Neural cell (in vitro differentiated cells): ENCODE data around the gene PRSS58. TPM values are rescaled to one million over a fixed set of nuclear protein-coding genes. Genes with fewer than 3 reads are reported as not detected.

Experiments
- H2AFZ ChIP-seq: fragments of 200-600, 300-800 bp; sonication (generic), shearing (Covaris generic); 2 replicates; pipeline ENCODE4 v1.6.0; 2014; ENCODE audit warnings: low read depth, mild to moderate bottlenecking, antibody characterized with exemption, low read length, moderate library complexity
- H3F3A ChIP-seq: fragments of 200-600 bp; shearing (Covaris generic); 2 replicates; pipeline ENCODE4 v1.6.1; 2016; ENCODE audit warnings: mild to moderate bottlenecking, moderate library complexity, mixed read lengths, antibody characterized with exemption, low read length; ENCODE audit not compliant: insufficient read depth, poor library complexity, severe bottlenecking
- H3K27ac ChIP-seq: fragments of 200-600, 300-800 bp; sonication (generic), shearing (Covaris generic); 2 replicates; pipeline ENCODE4 v1.5.1; 2014; ENCODE audit warnings: mild to moderate bottlenecking, low read length, moderate library complexity
- H3K27me3 ChIP-seq: fragments of 300-800, 200-600 bp; sonication (generic), shearing (Covaris generic); 2 replicates; pipeline ENCODE4 v1.6.0; 2014; ENCODE audit warnings: mild to moderate bottlenecking, low read depth, low read length, moderate library complexity; ENCODE audit not compliant: insufficient read depth
- H3K36me3 ChIP-seq: fragments of 300-800, 200-600 bp; sonication (generic), shearing (Covaris generic); 2 replicates; pipeline ENCODE4 v1.5.1; 2014; ENCODE audit warnings: mild to moderate bottlenecking, antibody characterized with exemption, low read length, moderate library complexity; ENCODE audit not compliant: insufficient read depth
- H3K4me2 ChIP-seq: fragments of 300-800, 200-600 bp; sonication (generic), shearing (Covaris generic); 2 replicates; pipeline ENCODE4 v1.6.0; 2014; ENCODE audit warnings: mild to moderate bottlenecking, low read length
- H3K4me3 ChIP-seq: fragments of 300-800, 200-600 bp; sonication (generic), shearing (Covaris generic); 2 replicates; pipeline ENCODE4 v1.5.1; 2014; ENCODE audit warnings: mild to moderate bottlenecking, low read length, moderate library complexity
- H3K79me2 ChIP-seq: fragments of 200-600 bp; shearing (Covaris generic); replicated peaks from 2 replicates; pipeline ENCODE4 v1.6.0; 2014; ENCODE audit warnings: mild to moderate bottlenecking, low read length, moderate library complexity; ENCODE audit not compliant: insufficient read depth
- H3K9ac ChIP-seq: fragments of 300-800, 200-600 bp; sonication (generic), shearing (Covaris generic); 2 replicates; pipeline ENCODE4 v1.6.1; 2016; ENCODE audit warnings: mild to moderate bottlenecking, low read length, mixed read lengths
- H3K9me2 ChIP-seq: fragments of 200-600 bp; shearing (Covaris generic); 2 replicates; pipeline ENCODE4 v1.6.1; 2016; ENCODE audit warnings: mild to moderate bottlenecking, low read length, mixed read lengths; ENCODE audit not compliant: insufficient read depth
- H3K9me3 ChIP-seq: fragments of 200-600, 300-800 bp; sonication (generic), shearing (Covaris generic); 2 replicates; pipeline ENCODE4 v1.6.1; 2016; ENCODE audit warnings: mild to moderate bottlenecking, mixed run types, low read length, moderate library complexity, mixed read lengths
- H4K20me1 ChIP-seq: fragments of 200-600 bp; shearing (Covaris generic); 2 replicates; pipeline ENCODE4 v1.6.1; 2016; ENCODE audit warnings: mild to moderate bottlenecking, mixed run types; ENCODE audit not compliant: insufficient read depth
- CTCF ChIP-seq: fragments of 450-650 bp; IDR thresholded peaks from 2 replicates; pipeline ENCODE4 v1.5.1; 2014; ENCODE audit warnings: antibody characterized with exemption, mild to moderate bottlenecking, moderate library complexity; ENCODE audit not compliant: poor library complexity, severe bottlenecking
- EP300 ChIP-seq: fragments of 450-650 bp; conservative IDR thresholded peaks from 2 replicates; pipeline ENCODE4 v1.6.1; 2014; ENCODE audit warnings: antibody characterized with exemption, mild to moderate bottlenecking, moderate library complexity; ENCODE audit not compliant: poor library complexity, severe bottlenecking
- EZH2 ChIP-seq: fragments of 200-600, 300-800 bp; shearing (Covaris generic), sonication (generic); IDR thresholded peaks from 2 replicates; pipeline ENCODE4 v1.6.1; 2014; ENCODE audit warnings: antibody characterized with exemption, low read length, borderline replicate concordance, mild to moderate bottlenecking; ENCODE audit not compliant: insufficient read depth, poor library complexity, severe bottlenecking
- MXI1 ChIP-seq: fragments of 450-650 bp; conservative IDR thresholded peaks from 2 replicates; pipeline ENCODE4 v1.6.1; 2014; ENCODE audit warnings: antibody characterized with exemption, mild to moderate bottlenecking; ENCODE audit not compliant: poor library complexity, severe bottlenecking
- POLR2AphosphoS5 ChIP-seq: IDR thresholded peaks from 2 replicates; pipeline ENCODE4 v1.6.1; 2012
- RAD21 ChIP-seq: fragments of 450-650 bp; conservative IDR thresholded peaks from 2 replicates; pipeline ENCODE4 v1.6.1; 2014; ENCODE audit warnings: antibody characterized with exemption, mild to moderate bottlenecking, moderate library complexity
- REST ChIP-seq: IDR thresholded peaks from 2 replicates; pipeline ENCODE4 v1.6.1; 2012; ENCODE audit warnings: borderline replicate concordance
- SMC3 ChIP-seq: fragments of 450-650 bp; conservative IDR thresholded peaks from 2 replicates; pipeline ENCODE4 v1.6.1; 2014; ENCODE audit warnings: antibody characterized with exemption, mild to moderate bottlenecking, moderate library complexity; ENCODE audit not compliant: poor library complexity
- TAF1 ChIP-seq: IDR thresholded peaks from 2 replicates; pipeline ENCODE4 v1.6.1; 2012; ENCODE audit warnings: low read depth
- polyA plus RNA-seq: library from polyadenylated mRNA; depleted of rRNA; stranded (reverse); fragments of >200 nt; gene quantifications from 2 replicates; pipeline ENCODE4 v1.2.3, GENCODE V29; 2014
- small RNA-seq, 3 experiments: library from RNA; depleted of rRNA; stranded (forward); fragments of <200 nt; gene quantifications; one replicate each; pipeline ENCODE3, GENCODE V24; 2012

PRSS58 gene
- polyA plus RNA-seq, 1 donor from 2014 or later, result not detected

- Histone ChIP-seq H3K9me2 (no peaks in the 10 kb centered on the region), H3F3A (no peaks in the 10 kb centered on the region), H3K27ac (no peak overlapping the region)
Observed at GRCh38 chr7:142231716-142232115, 26.1 kb downstream of the PRSS58 start.

GRCh38 chr7:142228537-142229104, 29.2 kb downstream of the PRSS58 start:
- H3K79me2 ChIP-seq, result no peaks in the 10 kb centered on the region
- H3K27me3 ChIP-seq, result no peaks in the 10 kb centered on the region
- no peaks in the 10 kb centered on the region for H3F3A ChIP-seq
- H3K9me2 ChIP-seq, result no peaks in the 10 kb centered on the region
- TF ChIP-seq MXI1 (no peak), SMC3 (no peak), REST (no peak), RAD21 (no peak), POLR2AphosphoS5 (no peak), CTCF (no peak), TAF1 (no peak), EZH2 (no peak), EP300 (no peak)
- H3K9ac ChIP-seq, result no peak overlapping the region
- no peak overlapping the region for H3K27ac ChIP-seq
- no peaks in the 10 kb centered on the region for H4K20me1 ChIP-seq
- H3K4me3 ChIP-seq, result no peak overlapping the region
- no peaks in the 10 kb centered on the region for H3K9me3 ChIP-seq
- no peak overlapping the region for H2AFZ ChIP-seq
- H3K36me3 ChIP-seq, result no peaks in the 10 kb centered on the region
- H3K4me2 ChIP-seq, result no peak overlapping the region

More at GRCh38 chr7:142231716-142232115, 26.1 kb downstream of the PRSS58 start:
- Histone ChIP-seq H3K4me2 (no peak overlapping the region), H3K9me3 (no peaks in the 10 kb centered on the region), H3K4me3 (no peak overlapping the region), H3K27me3 (no peaks in the 10 kb centered on the region), H3K36me3 (no peaks in the 10 kb centered on the region), H2AFZ (no peak overlapping the region), H4K20me1 (no peaks in the 10 kb centered on the region), H3K9ac (no peak overlapping the region), H3K79me2 (no peaks in the 10 kb centered on the region)
- no peak for TF ChIP-seq EZH2

Small RNA genes within 50 kb of the gene (small RNA-seq; reads per million reads assigned to genes)
- 0 reads per million in 3 experiments for gene TRBV1

Other genes starting within 250 kb of the PRSS58 start
- gene MGAM2, start 146.3 kb downstream of the PRSS58 start, polyA plus RNA-seq, result 0.66 and 0.76 TPM in 2 replicates